Astrocyte of the cerebellum (primary cell): ENCODE measurements around the gene MICAL3.

Source experiments
- DNase-seq: peaks from one replicate; pipeline ENCODE4 v3.0.0-alpha.2; 2011; ENCODE audit warnings: low read depth
- H3K4me3 ChIP-seq: 2 replicates; pipeline ENCODE4 v1.5.1; 2011; ENCODE audit warnings: mild to moderate bottlenecking, low read depth, low read length, moderate library complexity
- in situ Hi-C: cut with HindIII; loops from 2 replicates; pipeline ENCODE4 v1.10.0; 2017; ENCODE audit warnings: low sequenced_read_pairs
- TF ChIP-seq, protein P1 (sequence below): IDR thresholded peaks from 2 replicates; pipeline ENCODE4 v1.5.1; 2012; ENCODE audit warnings: low read length, low read depth, moderate library complexity, mild to moderate bottlenecking; ENCODE audit errors: missing control alignments

MICAL3 gene

DNA sequence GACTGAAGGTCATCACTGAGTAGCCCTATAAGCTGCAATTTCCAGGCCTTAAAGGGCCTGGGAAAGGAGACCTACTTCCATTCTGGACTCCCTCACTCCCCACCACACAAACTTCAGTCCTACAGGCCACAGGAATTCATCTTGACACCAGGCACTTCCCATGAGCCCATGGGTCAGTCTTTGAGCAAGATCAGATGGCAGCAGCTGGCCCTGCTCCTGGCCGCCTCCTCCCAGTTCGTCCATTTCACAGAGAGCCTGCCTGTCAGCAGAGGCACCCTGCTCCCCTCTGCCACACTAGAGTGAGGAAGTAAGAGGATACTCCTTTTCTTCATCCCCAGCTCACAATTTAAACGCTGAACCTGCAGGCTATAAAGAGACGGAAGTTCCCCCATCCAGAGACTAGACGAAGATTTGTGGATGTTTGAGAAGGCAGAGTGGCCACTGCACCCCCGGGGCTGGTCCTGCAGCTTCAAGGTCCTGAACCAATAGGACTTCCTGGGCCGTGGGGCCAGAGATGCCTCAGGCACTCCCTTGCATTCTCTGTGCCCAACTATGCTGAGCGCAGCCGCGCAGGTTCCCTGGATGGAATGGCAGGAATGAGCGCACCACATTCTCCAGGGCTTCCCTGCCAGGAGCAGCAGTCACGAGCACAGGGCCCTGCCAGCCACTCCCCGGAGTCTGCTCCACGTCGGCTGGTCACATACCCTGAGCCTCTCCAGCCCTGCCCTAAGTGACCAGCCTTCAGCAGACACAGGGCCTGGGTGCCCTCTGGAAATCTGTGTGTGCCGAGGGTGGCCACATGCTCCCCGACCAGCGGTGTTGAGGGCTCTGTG is 216.6 kb downstream of the MICAL3 start:
- no peak for DNase-seq
- TF ChIP-seq, protein P1, sequence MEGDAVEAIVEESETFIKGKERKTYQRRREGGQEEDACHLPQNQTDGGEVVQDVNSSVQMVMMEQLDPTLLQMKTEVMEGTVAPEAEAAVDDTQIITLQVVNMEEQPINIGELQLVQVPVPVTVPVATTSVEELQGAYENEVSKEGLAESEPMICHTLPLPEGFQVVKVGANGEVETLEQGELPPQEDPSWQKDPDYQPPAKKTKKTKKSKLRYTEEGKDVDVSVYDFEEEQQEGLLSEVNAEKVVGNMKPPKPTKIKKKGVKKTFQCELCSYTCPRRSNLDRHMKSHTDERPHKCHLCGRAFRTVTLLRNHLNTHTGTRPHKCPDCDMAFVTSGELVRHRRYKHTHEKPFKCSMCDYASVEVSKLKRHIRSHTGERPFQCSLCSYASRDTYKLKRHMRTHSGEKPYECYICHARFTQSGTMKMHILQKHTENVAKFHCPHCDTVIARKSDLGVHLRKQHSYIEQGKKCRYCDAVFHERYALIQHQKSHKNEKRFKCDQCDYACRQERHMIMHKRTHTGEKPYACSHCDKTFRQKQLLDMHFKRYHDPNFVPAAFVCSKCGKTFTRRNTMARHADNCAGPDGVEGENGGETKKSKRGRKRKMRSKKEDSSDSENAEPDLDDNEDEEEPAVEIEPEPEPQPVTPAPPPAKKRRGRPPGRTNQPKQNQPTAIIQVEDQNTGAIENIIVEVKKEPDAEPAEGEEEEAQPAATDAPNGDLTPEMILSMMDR = no peak
- H3K4me3 ChIP-seq = no peak overlapping the region
- in situ Hi-C loops = no loop called here

DNA sequence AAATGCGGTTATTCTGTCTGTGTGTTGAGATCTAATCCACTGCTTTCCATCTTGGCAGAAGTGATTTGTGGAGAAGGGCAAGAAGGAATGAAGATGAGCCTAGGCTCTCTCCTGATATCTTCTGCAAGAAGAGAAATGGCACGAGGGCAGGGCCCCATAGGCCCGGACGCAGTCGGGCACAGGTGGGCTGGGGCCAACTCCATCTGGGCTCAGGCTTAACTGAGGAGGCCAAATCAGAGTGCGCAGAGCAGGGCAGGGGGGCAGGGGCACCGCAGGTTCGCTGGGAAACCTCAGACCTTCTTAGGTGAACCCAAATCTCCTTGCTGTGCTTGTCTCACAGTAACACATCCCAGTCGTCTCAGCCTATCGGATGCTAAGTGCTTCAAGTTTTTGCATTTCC is 217.3 kb downstream of the MICAL3 start:
- H3K4me3 ChIP-seq = no peak overlapping the region
- no peak for DNase-seq
- TF ChIP-seq, protein P1 = no peak
- in situ Hi-C loops = no loop called here

DNA sequence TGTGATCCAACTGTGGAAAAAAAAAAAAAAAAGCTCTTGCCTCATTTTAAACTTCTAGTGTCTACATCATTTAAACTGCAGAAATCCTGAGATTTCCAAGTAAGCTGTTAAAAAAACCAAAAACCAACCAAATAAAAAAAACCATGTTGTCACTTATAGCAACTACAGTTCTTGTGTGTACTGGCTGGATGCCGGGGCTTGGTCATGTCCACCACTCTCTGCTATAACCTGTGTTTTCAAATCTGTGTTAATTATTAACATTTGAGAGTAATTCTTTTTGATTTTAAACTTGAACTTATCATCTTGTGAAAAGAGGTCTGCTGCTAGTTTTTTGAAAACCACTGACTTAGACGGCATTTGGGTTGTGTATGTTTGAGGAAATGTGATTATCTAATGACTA is 217.9 kb downstream of the MICAL3 start:
- no peak overlapping the region for H3K4me3 ChIP-seq
- in situ Hi-C loops = no loop called here
- TF ChIP-seq, protein P1 = no peak
- DNase-seq = no peak

DNA sequence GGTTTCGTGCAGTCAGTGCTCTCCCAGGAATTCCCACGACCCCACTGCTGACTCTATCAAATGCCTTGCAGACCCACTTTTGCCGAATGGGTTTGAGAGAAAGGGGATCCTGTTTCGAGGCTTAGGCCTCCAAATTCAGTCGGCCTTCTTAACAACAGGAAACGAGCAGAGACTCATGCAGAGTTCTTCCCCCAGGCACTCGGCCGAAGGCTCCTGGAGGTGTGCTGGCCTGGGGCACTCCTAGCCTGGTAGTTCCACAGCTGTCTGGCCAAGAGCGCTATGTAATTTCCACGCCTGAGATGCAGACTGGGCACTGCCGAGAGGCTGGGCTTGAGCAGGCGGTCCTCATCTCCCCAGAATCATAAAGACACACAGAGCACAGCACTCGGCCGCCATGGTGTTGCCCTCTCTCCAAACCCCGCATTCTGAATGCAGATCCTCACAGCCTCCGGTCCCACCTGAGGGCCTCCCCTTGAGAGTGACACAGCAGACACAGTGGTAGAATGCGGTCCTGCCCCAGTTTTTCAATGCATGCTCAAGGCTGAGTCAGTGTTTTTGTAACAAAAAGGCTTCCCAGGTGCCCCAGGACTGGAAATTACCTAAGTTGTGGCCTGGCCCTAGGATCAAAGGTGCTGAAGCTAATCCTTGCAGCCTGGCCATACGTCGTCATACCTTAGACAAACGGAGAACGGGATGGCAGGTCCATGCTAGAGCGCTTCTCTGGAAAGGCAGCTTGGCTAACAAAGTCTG is 219.9 kb downstream of the MICAL3 start:
- in situ Hi-C loops = no loop called here
- no peak for DNase-seq
- TF ChIP-seq, protein P1 = no peak
- H3K4me3 ChIP-seq = no peak overlapping the region

DNA sequence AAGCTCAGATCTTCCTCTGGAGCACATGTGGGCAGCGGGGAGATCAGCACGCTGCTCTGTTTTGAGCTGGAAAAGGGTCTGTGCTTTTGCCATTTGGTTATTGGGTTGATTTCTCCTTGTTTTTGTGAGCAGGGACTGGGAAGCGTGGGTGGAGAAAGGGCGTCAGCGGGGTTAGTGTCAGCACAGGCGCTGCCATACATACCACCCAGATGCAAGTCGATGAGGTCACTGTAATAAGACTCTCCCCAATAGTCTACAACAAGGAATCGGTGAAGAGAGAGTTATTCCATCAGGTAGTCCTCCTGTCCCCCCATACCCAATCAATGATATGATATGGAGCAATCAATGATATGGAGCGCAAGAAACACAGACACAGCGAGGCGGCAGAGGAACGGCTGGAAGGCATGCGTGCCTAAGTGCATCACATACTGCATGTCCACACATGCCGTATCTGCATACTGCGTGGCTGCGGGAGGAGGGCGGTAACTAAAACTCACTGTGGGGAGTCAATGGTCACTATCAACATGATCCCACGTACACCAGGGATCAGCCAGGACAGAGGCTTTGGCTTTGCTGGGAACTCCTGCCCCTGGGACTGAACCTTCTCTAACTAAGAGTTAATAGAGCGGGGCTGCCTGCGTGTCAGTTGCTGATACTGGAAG is 220.6 kb downstream of the MICAL3 start:
- TF ChIP-seq, protein P1 = no peak
- DNase-seq = no peak
- in situ Hi-C loops = no loop called here
- H3K4me3 ChIP-seq = no peak overlapping the region

DNA sequence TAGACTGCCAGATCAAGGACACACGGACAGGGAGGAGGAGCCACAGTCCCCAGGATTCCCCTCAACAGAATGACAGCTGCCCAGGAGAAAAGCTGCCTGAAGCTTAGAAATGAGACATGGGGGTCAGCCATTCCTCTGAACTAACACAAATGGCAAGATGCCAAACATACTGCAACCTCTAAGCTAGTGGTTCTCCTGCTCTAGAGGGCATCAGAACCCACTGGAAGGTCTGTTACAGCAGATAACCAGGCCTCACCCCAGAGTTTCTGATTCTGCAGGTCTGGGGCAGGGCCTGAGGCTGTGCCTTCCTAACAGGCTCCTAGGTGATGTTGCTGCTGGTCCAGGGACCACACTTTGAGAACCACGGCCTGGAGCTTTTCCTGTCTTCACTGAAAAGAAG is 221.5 kb downstream of the MICAL3 start:
- DNase-seq = no peak
- in situ Hi-C loops = no loop called here
- no peak overlapping the region for H3K4me3 ChIP-seq
- TF ChIP-seq, protein P1 = no peak
